ENCODE results near the gene MYRIP. TPM values are rescaled to one million over a fixed set of nuclear protein-coding genes. Genes with fewer than 3 reads are reported as not detected.

MYRIP gene
- total RNA-seq, 1 experiment from 2014 or later = 0.44 TPM

- Histone ChIP-seq H3K4me1 (ENCODE audit: control insufficient read depth in 1 of 2, insufficient read depth in 2 of 2, low read length in 2 of 2) (no peaks in the 10 kb centered on the region), H3K79me2 (ENCODE audit: insufficient read depth, low read length) (no peaks in the 10 kb centered on the region), H3K36me3 (ENCODE audit: control insufficient read depth in 1 of 2, insufficient read depth in 2 of 2, low read length in 2 of 2) (no peaks in the 10 kb centered on the region), H2AFZ (ENCODE audit: low read depth, low read length, poor library complexity, severe bottlenecking) (no peak overlapping the region), H3K4me2 (ENCODE audit: low read length) (no peak overlapping the region), H3K27ac (ENCODE audit: low read depth, low read length) (no peak overlapping the region), H3K27me3 (ENCODE audit: insufficient read depth, low read length) (no peaks in the 10 kb centered on the region), H3K4me3 (replicated peaks in 1 of 2; ENCODE audit: low read depth in 1 of 2, low read length in 2 of 2) (no peak overlapping the region), H3K9me3 (ENCODE audit: control insufficient read depth in 1 of 2, insufficient read depth in 1 of 2, low read depth in 1 of 2, low read length in 2 of 2) (no peaks in the 10 kb centered on the region), H3K9me2 (ENCODE audit: insufficient read depth) (no peaks in the 10 kb centered on the region), H3K9ac (ENCODE audit: low read length) (no peak overlapping the region), H4K20me1 (ENCODE audit: insufficient read depth) (no peaks in the 10 kb centered on the region)
- BruUV-seq (replicated peaks) = no TSS peak
- ATAC-seq (peak; percentile 75), DNase-seq (ENCODE audit: low read depth, low spot score) (peak; percentile 55)
- ChIA-PET RAD21 (ENCODE audit: low non-redundant PET in 1 of 2, low total read pairs in 2 of 2, uncharacterized antibody in 2 of 2, unreplicated experiment in 2 of 2) (interaction anchor here in 1 of 2 experiments (0.7 to 1.4 kb wide), 2 partner anchors 178 to 189 kb away, joined by 3 read pairs; no protein-coding TSS in a partner anchor), CTCF (interaction anchor here (0.9 to 2.1 kb wide), 7 partner anchors 178 to 573 kb away, joined by 3 to 11 read pairs (median 4); no protein-coding TSS in a partner anchor), POLR2A (no interaction called here)
- intact Hi-C loops (cut with micrococcal nuclease) = loop anchor here (1.0 to 2.0 kb wide), 5 partner anchors 178 to 573 kb away; no protein-coding TSS in a partner anchor
- no peak for TF ChIP-seq POLR2A (IDR thresholded peaks at IDR 0.05; ENCODE audit: borderline replicate concordance, extremely low read depth, insufficient read depth, insufficient read length)
- no peak for TF ChIP-seq SRF (IDR thresholded peaks at IDR 0.05; ENCODE audit: low read depth)
- TF ChIP-seq RAD21 (IDR thresholded peaks at IDR 0.05; ENCODE audit: low read depth) = peak; percentile 89
- no peak for TF ChIP-seq TCF7L2 (IDR thresholded peaks at IDR 0.05; ENCODE audit: borderline replicate concordance, extremely low read depth, insufficient read depth, insufficient read length)
- no peak for TF ChIP-seq ZNF274 (IDR thresholded peaks at IDR 0.05; ENCODE audit: low read depth, low read length)
- no peak for TF ChIP-seq YY1 (IDR thresholded peaks at IDR 0.05; ENCODE audit: extremely low read depth, insufficient replicate concordance, low read depth, low read length)
- peak; percentile 38; the same call in 1 of the 2 replicates for TF ChIP-seq CBX3 (IDR thresholded peaks at IDR 0.05; ENCODE audit: low read depth)
- TF ChIP-seq ZFX (IDR thresholded peaks at IDR 0.05) = no peak
- peak; percentile 29; the same call in 1 of the 2 replicates for TF ChIP-seq MAX (IDR thresholded peaks at IDR 0.05)
- peak; percentile 64 to 79 (median 75) for TF ChIP-seq CTCF (IDR thresholded peaks at IDR 0.05 in 2 of 3, conservative IDR thresholded peaks at IDR 0.05 in 1 of 3; ENCODE audit: borderline replicate concordance in 1 of 3, insufficient read depth in 1 of 3, low read depth in 2 of 3, low read length in 2 of 3)
- TF ChIP-seq ZBTB33 (IDR thresholded peaks at IDR 0.05; ENCODE audit: extremely low read depth, insufficient replicate concordance, low read length) = no peak
Measured at GRCh38 chr3:39990532-39990931, 181.1 kb downstream of the MYRIP start.

Measured in HCT116 (cell line).